Neural cell (in vitro differentiated cells): ENCODE data around the gene NUP210. TPM values are rescaled to one million over a fixed set of nuclear protein-coding genes. Genes with fewer than 3 reads are reported as not detected.

ENCODE experiments used
- H2AFZ ChIP-seq: fragments of 200-600, 300-800 bp; sonication (generic), shearing (Covaris generic); 2 replicates; pipeline ENCODE4 v1.6.0; 2014; ENCODE audit warnings: low read depth, mild to moderate bottlenecking, antibody characterized with exemption, low read length, moderate library complexity
- H3F3A ChIP-seq: fragments of 200-600 bp; shearing (Covaris generic); 2 replicates; pipeline ENCODE4 v1.6.1; 2016; ENCODE audit warnings: mild to moderate bottlenecking, moderate library complexity, mixed read lengths, antibody characterized with exemption, low read length; ENCODE audit not compliant: insufficient read depth, poor library complexity, severe bottlenecking
- H3K27ac ChIP-seq: fragments of 200-600, 300-800 bp; sonication (generic), shearing (Covaris generic); 2 replicates; pipeline ENCODE4 v1.5.1; 2014; ENCODE audit warnings: mild to moderate bottlenecking, low read length, moderate library complexity
- H3K27me3 ChIP-seq: fragments of 300-800, 200-600 bp; sonication (generic), shearing (Covaris generic); 2 replicates; pipeline ENCODE4 v1.6.0; 2014; ENCODE audit warnings: mild to moderate bottlenecking, low read depth, low read length, moderate library complexity; ENCODE audit not compliant: insufficient read depth
- H3K36me3 ChIP-seq: fragments of 300-800, 200-600 bp; sonication (generic), shearing (Covaris generic); 2 replicates; pipeline ENCODE4 v1.5.1; 2014; ENCODE audit warnings: mild to moderate bottlenecking, antibody characterized with exemption, low read length, moderate library complexity; ENCODE audit not compliant: insufficient read depth
- H3K4me2 ChIP-seq: fragments of 300-800, 200-600 bp; sonication (generic), shearing (Covaris generic); 2 replicates; pipeline ENCODE4 v1.6.0; 2014; ENCODE audit warnings: mild to moderate bottlenecking, low read length
- H3K4me3 ChIP-seq: fragments of 300-800, 200-600 bp; sonication (generic), shearing (Covaris generic); 2 replicates; pipeline ENCODE4 v1.5.1; 2014; ENCODE audit warnings: mild to moderate bottlenecking, low read length, moderate library complexity
- H3K79me2 ChIP-seq: fragments of 200-600 bp; shearing (Covaris generic); replicated peaks from 2 replicates; pipeline ENCODE4 v1.6.0; 2014; ENCODE audit warnings: mild to moderate bottlenecking, low read length, moderate library complexity; ENCODE audit not compliant: insufficient read depth
- H3K9ac ChIP-seq: fragments of 300-800, 200-600 bp; sonication (generic), shearing (Covaris generic); 2 replicates; pipeline ENCODE4 v1.6.1; 2016; ENCODE audit warnings: mild to moderate bottlenecking, low read length, mixed read lengths
- H3K9me2 ChIP-seq: fragments of 200-600 bp; shearing (Covaris generic); 2 replicates; pipeline ENCODE4 v1.6.1; 2016; ENCODE audit warnings: mild to moderate bottlenecking, low read length, mixed read lengths; ENCODE audit not compliant: insufficient read depth
- H3K9me3 ChIP-seq: fragments of 200-600, 300-800 bp; sonication (generic), shearing (Covaris generic); 2 replicates; pipeline ENCODE4 v1.6.1; 2016; ENCODE audit warnings: mild to moderate bottlenecking, mixed run types, low read length, moderate library complexity, mixed read lengths
- H4K20me1 ChIP-seq: fragments of 200-600 bp; shearing (Covaris generic); 2 replicates; pipeline ENCODE4 v1.6.1; 2016; ENCODE audit warnings: mild to moderate bottlenecking, mixed run types; ENCODE audit not compliant: insufficient read depth
- CTCF ChIP-seq: fragments of 450-650 bp; IDR thresholded peaks from 2 replicates; pipeline ENCODE4 v1.5.1; 2014; ENCODE audit warnings: antibody characterized with exemption, mild to moderate bottlenecking, moderate library complexity; ENCODE audit not compliant: poor library complexity, severe bottlenecking
- EP300 ChIP-seq: fragments of 450-650 bp; conservative IDR thresholded peaks from 2 replicates; pipeline ENCODE4 v1.6.1; 2014; ENCODE audit warnings: antibody characterized with exemption, mild to moderate bottlenecking, moderate library complexity; ENCODE audit not compliant: poor library complexity, severe bottlenecking
- EZH2 ChIP-seq: fragments of 200-600, 300-800 bp; shearing (Covaris generic), sonication (generic); IDR thresholded peaks from 2 replicates; pipeline ENCODE4 v1.6.1; 2014; ENCODE audit warnings: antibody characterized with exemption, low read length, borderline replicate concordance, mild to moderate bottlenecking; ENCODE audit not compliant: insufficient read depth, poor library complexity, severe bottlenecking
- MXI1 ChIP-seq: fragments of 450-650 bp; conservative IDR thresholded peaks from 2 replicates; pipeline ENCODE4 v1.6.1; 2014; ENCODE audit warnings: antibody characterized with exemption, mild to moderate bottlenecking; ENCODE audit not compliant: poor library complexity, severe bottlenecking
- POLR2AphosphoS5 ChIP-seq: IDR thresholded peaks from 2 replicates; pipeline ENCODE4 v1.6.1; 2012
- RAD21 ChIP-seq: fragments of 450-650 bp; conservative IDR thresholded peaks from 2 replicates; pipeline ENCODE4 v1.6.1; 2014; ENCODE audit warnings: antibody characterized with exemption, mild to moderate bottlenecking, moderate library complexity
- REST ChIP-seq: IDR thresholded peaks from 2 replicates; pipeline ENCODE4 v1.6.1; 2012; ENCODE audit warnings: borderline replicate concordance
- SMC3 ChIP-seq: fragments of 450-650 bp; conservative IDR thresholded peaks from 2 replicates; pipeline ENCODE4 v1.6.1; 2014; ENCODE audit warnings: antibody characterized with exemption, mild to moderate bottlenecking, moderate library complexity; ENCODE audit not compliant: poor library complexity
- TAF1 ChIP-seq: IDR thresholded peaks from 2 replicates; pipeline ENCODE4 v1.6.1; 2012; ENCODE audit warnings: low read depth
- polyA plus RNA-seq: library from polyadenylated mRNA; depleted of rRNA; stranded (reverse); fragments of >200 nt; gene quantifications from 2 replicates; pipeline ENCODE4 v1.2.3, GENCODE V29; 2014

Gene NUP210
- polyA plus RNA-seq, 1 donor from 2014 or later: 8.2 TPM

- no peak overlapping the region for H3K9ac ChIP-seq
Measured at GRCh38 chr3:13268961-13269441, 151.1 kb downstream of the NUP210 start.

GRCh38 chr3:13268120-13268519 lies 152.0 kb downstream of the NUP210 start:
- H3K27ac ChIP-seq: no peak overlapping the region
- TF ChIP-seq SMC3 (no peak), EP300 (no peak), EZH2 (no peak), REST (no peak), POLR2AphosphoS5 (no peak), MXI1 (no peak), RAD21 (no peak)

More at GRCh38 chr3:13268961-13269441, 151.1 kb downstream of the NUP210 start:
- no peaks in the 10 kb centered on the region for H3K9me2 ChIP-seq
- H3K79me2 ChIP-seq: no peaks in the 10 kb centered on the region
- no peak overlapping the region for H3K4me2 ChIP-seq
- H3K27me3 ChIP-seq: no peaks in the 10 kb centered on the region
- H2AFZ ChIP-seq: no peak overlapping the region
- H4K20me1 ChIP-seq: no peaks in the 10 kb centered on the region
- H3K27ac ChIP-seq: no peak overlapping the region
- H3K9me3 ChIP-seq: no peaks in the 10 kb centered on the region
- no peaks in the 10 kb centered on the region for H3K36me3 ChIP-seq
- no peak overlapping the region for H3K4me3 ChIP-seq
- H3F3A ChIP-seq: no peaks in the 10 kb centered on the region
- no peak for TF ChIP-seq MXI1
- TF ChIP-seq REST: no peak
- TF ChIP-seq EP300: no peak
- TF ChIP-seq TAF1: no peak
- no peak for TF ChIP-seq CTCF
- TF ChIP-seq POLR2AphosphoS5: no peak
- no peak for TF ChIP-seq SMC3
- no peak for TF ChIP-seq EZH2
- no peak for TF ChIP-seq RAD21

More at GRCh38 chr3:13268120-13268519, 152.0 kb downstream of the NUP210 start:
- Histone ChIP-seq H3K4me3 (no peak overlapping the region), H3K4me2 (no peak overlapping the region), H3K79me2 (no peaks in the 10 kb centered on the region), H3K9me2 (no peaks in the 10 kb centered on the region), H3K36me3 (no peaks in the 10 kb centered on the region), H3F3A (no peaks in the 10 kb centered on the region), H3K9me3 (no peaks in the 10 kb centered on the region), H4K20me1 (no peaks in the 10 kb centered on the region), H3K9ac (no peak overlapping the region), H3K27me3 (no peaks in the 10 kb centered on the region), H2AFZ (no peak overlapping the region)
